Measurements from ENCODE around the gene USP30.

The USP30 gene

GRCh38 chr12:109098651-109099050 lies 46.3 kb downstream of the USP30 start:
- Histone ChIP-seq H3K9ac (ENCODE audit: insufficient read length, low read depth) (peak overlapping the region; percentile 90), H3K27me3 (ENCODE audit: insufficient read depth, insufficient read length) (no peaks in the 10 kb centered on the region), H3K4me1 (ENCODE audit: insufficient read depth, insufficient read length) (no peaks in the 10 kb centered on the region), H3K4me3 (ENCODE audit: insufficient read length, low read depth) (peak overlapping the region; percentile 80), H3K36me3 (ENCODE audit: insufficient read depth, insufficient read length, low read length) (peaks cover 52% of the 10 kb centered on the region), H3K9me3 (ENCODE audit: insufficient read depth, low read length) (no peaks in the 10 kb centered on the region)
- TF ChIP-seq YY1 (IDR thresholded peaks at IDR 0.05; ENCODE audit: insufficient read depth, insufficient read length) (no peak), SUZ12 (IDR thresholded peaks at IDR 0.05; ENCODE audit: extremely low read depth, insufficient read depth, insufficient read length) (no peak), ZNF274 (IDR thresholded peaks at IDR 0.05; ENCODE audit: low read depth, low read length) (no peak)
- no peak for DNase-seq (ENCODE audit: low read depth, low spot score)

DNA sequence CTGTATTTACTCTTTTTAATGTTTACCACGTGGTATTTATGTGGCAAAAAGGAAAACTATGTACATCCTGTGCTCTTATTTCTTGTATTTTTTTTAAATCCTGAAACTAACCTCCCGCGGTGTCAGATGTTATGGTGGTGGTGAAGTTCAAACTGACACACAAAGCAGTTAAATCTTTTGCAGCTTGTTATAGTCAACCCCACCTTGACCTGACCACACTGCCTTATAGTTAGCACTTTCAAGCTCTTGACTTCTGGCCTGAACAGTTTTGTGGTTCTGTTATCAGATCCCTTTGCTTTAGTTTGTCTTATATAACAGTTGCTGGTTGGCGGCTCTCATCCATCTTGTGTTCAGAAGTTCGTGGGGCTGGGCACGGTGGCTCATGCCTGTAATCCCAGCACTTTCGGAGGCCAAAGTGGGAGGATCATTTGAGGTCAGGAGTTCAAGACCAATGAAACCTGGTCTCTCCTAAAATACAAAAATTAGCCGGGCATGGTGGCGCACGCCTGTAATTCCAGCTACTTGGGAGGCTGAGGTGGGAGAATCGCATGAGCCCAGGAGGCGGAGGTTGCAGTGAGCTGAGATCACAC lies 47.1 kb downstream of the USP30 start:
- H3K4me3 ChIP-seq (ENCODE audit: insufficient read length, low read depth): peak overlapping the region; percentile 80
- no peaks in the 10 kb centered on the region for H3K4me1 ChIP-seq (ENCODE audit: insufficient read depth, insufficient read length)
- H3K9ac ChIP-seq (ENCODE audit: insufficient read length, low read depth): no peak overlapping the region
- no peaks in the 10 kb centered on the region for H3K27me3 ChIP-seq (ENCODE audit: insufficient read depth, insufficient read length)
- H3K36me3 ChIP-seq (ENCODE audit: insufficient read depth, insufficient read length, low read length): peaks cover 60% of the 10 kb centered on the region
- DNase-seq (ENCODE audit: low read depth, low spot score): no peak
- TF ChIP-seq SUZ12 (IDR thresholded peaks at IDR 0.05; ENCODE audit: extremely low read depth, insufficient read depth, insufficient read length) (no peak), YY1 (IDR thresholded peaks at IDR 0.05; ENCODE audit: insufficient read depth, insufficient read length) (no peak), ZNF274 (IDR thresholded peaks at IDR 0.05; ENCODE audit: low read depth, low read length) (no peak)
- H3K9me3 ChIP-seq (ENCODE audit: insufficient read depth, low read length): no peaks in the 10 kb centered on the region

- Histone ChIP-seq H3K36me3 (ENCODE audit: insufficient read depth, insufficient read length, low read length) (peaks cover 73% of the 10 kb centered on the region), H3K4me3 (ENCODE audit: insufficient read length, low read depth) (no peak overlapping the region), H3K4me1 (ENCODE audit: insufficient read depth, insufficient read length) (no peaks in the 10 kb centered on the region), H3K27me3 (ENCODE audit: insufficient read depth, insufficient read length) (no peaks in the 10 kb centered on the region), H3K9ac (ENCODE audit: insufficient read length, low read depth) (no peak overlapping the region), H3K9me3 (ENCODE audit: insufficient read depth, low read length) (no peaks in the 10 kb centered on the region)
- no peak for DNase-seq (ENCODE audit: low read depth, low spot score)
- TF ChIP-seq SUZ12 (IDR thresholded peaks at IDR 0.05; ENCODE audit: extremely low read depth, insufficient read depth, insufficient read length) (no peak), ZNF274 (IDR thresholded peaks at IDR 0.05; ENCODE audit: low read depth, low read length) (no peak), YY1 (IDR thresholded peaks at IDR 0.05; ENCODE audit: insufficient read depth, insufficient read length) (no peak)
These were observed 48.4 kb downstream of the USP30 start for GRCh38 chr12:109100741-109101140.

GRCh38 chr12:109102491-109102890 lies 50.1 kb downstream of the USP30 start:
- H3K9me3 ChIP-seq (ENCODE audit: insufficient read depth, low read length): no peaks in the 10 kb centered on the region
- H3K27me3 ChIP-seq (ENCODE audit: insufficient read depth, insufficient read length): no peaks in the 10 kb centered on the region
- H3K36me3 ChIP-seq (ENCODE audit: insufficient read depth, insufficient read length, low read length): peaks cover 83% of the 10 kb centered on the region
- H3K4me1 ChIP-seq (ENCODE audit: insufficient read depth, insufficient read length): no peaks in the 10 kb centered on the region
- no peak overlapping the region for H3K9ac ChIP-seq (ENCODE audit: insufficient read length, low read depth)
- DNase-seq (ENCODE audit: low read depth, low spot score): no peak
- TF ChIP-seq SUZ12 (IDR thresholded peaks at IDR 0.05; ENCODE audit: extremely low read depth, insufficient read depth, insufficient read length) (no peak), ZNF274 (IDR thresholded peaks at IDR 0.05; ENCODE audit: low read depth, low read length) (no peak), YY1 (IDR thresholded peaks at IDR 0.05; ENCODE audit: insufficient read depth, insufficient read length) (no peak)
- no peak overlapping the region for H3K4me3 ChIP-seq (ENCODE audit: insufficient read length, low read depth)

- no peaks in the 10 kb centered on the region for H3K27me3 ChIP-seq (ENCODE audit: insufficient read depth, insufficient read length)
- peaks cover 88% of the 10 kb centered on the region for H3K36me3 ChIP-seq (ENCODE audit: insufficient read depth, insufficient read length, low read length)
- no peaks in the 10 kb centered on the region for H3K4me1 ChIP-seq (ENCODE audit: insufficient read depth, insufficient read length)
- H3K9ac ChIP-seq (ENCODE audit: insufficient read length, low read depth): no peak overlapping the region
- H3K4me3 ChIP-seq (ENCODE audit: insufficient read length, low read depth): no peak overlapping the region
- H3K9me3 ChIP-seq (ENCODE audit: insufficient read depth, low read length): no peaks in the 10 kb centered on the region
- no peak for TF ChIP-seq YY1 (IDR thresholded peaks at IDR 0.05; ENCODE audit: insufficient read depth, insufficient read length)
- no peak for TF ChIP-seq SUZ12 (IDR thresholded peaks at IDR 0.05; ENCODE audit: extremely low read depth, insufficient read depth, insufficient read length)
- TF ChIP-seq ZNF274 (IDR thresholded peaks at IDR 0.05; ENCODE audit: low read depth, low read length): no peak
- DNase-seq (ENCODE audit: low read depth, low spot score): no peak
These were observed 52.8 kb downstream of the USP30 start for GRCh38 chr12:109105176-109105575.

DNA sequence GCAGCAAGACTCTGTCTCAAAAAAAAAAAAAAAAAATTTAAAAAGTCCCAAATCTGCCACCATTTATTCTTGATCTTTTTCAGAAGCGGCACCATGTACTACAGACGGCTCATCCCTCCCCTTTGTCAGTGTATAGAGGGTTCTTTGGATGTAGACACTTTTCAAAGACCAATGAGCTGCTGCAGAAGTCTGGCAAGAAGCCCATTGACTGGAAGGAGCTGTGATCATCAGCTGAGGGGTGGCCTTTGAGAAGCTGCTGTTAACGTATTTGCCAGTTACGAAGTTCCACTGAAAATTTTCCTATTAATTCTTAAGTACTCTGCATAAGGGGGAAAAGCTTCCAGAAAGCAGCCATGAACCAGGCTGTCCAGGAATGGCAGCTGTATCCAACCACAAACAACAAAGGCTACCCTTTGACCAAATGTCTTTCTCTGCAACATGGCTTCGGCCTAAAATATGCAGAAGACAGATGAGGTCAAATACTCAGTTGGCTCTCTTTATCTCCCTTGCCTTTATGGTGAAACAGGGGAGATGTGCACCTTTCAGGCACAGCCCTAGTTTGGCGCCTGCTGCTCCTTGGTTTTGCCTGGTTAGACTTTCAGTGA lies 57.5 kb downstream of the USP30 start:
- no peaks in the 10 kb centered on the region for H3K9me3 ChIP-seq (ENCODE audit: insufficient read depth, low read length)
- H3K4me1 ChIP-seq (ENCODE audit: insufficient read depth, insufficient read length): no peaks in the 10 kb centered on the region
- H3K36me3 ChIP-seq (ENCODE audit: insufficient read depth, insufficient read length, low read length): peaks cover 45% of the 10 kb centered on the region
- H3K9ac ChIP-seq (ENCODE audit: insufficient read length, low read depth): peak overlapping the region; percentile 12
- H3K27me3 ChIP-seq (ENCODE audit: insufficient read depth, insufficient read length): no peaks in the 10 kb centered on the region
- no peak overlapping the region for H3K4me3 ChIP-seq (ENCODE audit: insufficient read length, low read depth)
- TF ChIP-seq YY1 (IDR thresholded peaks at IDR 0.05; ENCODE audit: insufficient read depth, insufficient read length): no peak
- no peak for TF ChIP-seq ZNF274 (IDR thresholded peaks at IDR 0.05; ENCODE audit: low read depth, low read length)
- no peak for TF ChIP-seq SUZ12 (IDR thresholded peaks at IDR 0.05; ENCODE audit: extremely low read depth, insufficient read depth, insufficient read length)
- DNase-seq (ENCODE audit: low read depth, low spot score): no peak

DNA sequence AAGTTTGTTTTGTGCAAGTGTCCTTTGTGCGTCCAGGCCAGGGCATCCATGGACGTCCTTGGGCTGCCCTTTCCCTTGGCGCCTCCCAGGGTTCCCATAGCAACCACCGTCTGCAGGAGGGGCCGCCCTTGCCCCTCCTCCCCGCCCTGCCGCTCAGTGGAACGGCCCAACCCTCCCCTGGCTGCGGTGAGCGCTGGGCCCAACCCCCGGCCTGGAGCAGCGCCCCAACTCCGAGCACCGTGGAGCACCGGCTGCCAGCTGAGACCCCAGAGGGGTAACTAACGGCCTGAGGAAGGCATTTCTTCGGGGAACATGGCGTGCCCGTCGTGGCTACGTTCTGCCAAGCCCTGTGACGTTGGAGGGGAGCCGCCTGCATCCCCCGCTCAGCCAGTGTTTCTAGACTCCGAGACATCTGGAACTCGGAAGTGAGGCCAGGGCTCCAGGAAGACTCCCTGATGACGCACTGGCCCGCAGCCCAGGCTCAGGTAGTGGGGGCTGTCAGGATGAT lies 58.7 kb downstream of the USP30 start:
- DNase-seq (ENCODE audit: low read depth, low spot score): peak; percentile 74
- H3K4me3 ChIP-seq (ENCODE audit: insufficient read length, low read depth): peak overlapping the region; percentile 59
- H3K27me3 ChIP-seq (ENCODE audit: insufficient read depth, insufficient read length): no peaks in the 10 kb centered on the region
- peak overlapping the region; percentile 78 for H3K9ac ChIP-seq (ENCODE audit: insufficient read length, low read depth)
- peaks cover 5% of the 10 kb centered on the region for H3K4me1 ChIP-seq (ENCODE audit: insufficient read depth, insufficient read length)
- peaks cover 33% of the 10 kb centered on the region for H3K36me3 ChIP-seq (ENCODE audit: insufficient read depth, insufficient read length, low read length)
- no peak for TF ChIP-seq YY1 (IDR thresholded peaks at IDR 0.05; ENCODE audit: insufficient read depth, insufficient read length)
- TF ChIP-seq ZNF274 (IDR thresholded peaks at IDR 0.05; ENCODE audit: low read depth, low read length): no peak
- no peak for TF ChIP-seq SUZ12 (IDR thresholded peaks at IDR 0.05; ENCODE audit: extremely low read depth, insufficient read depth, insufficient read length)
- no peaks in the 10 kb centered on the region for H3K9me3 ChIP-seq (ENCODE audit: insufficient read depth, low read length)

All from NT2/D1 (cell line).